Panc1 (cell line): ENCODE data around the gene GNAZ. TPM values are rescaled to one million over a fixed set of nuclear protein-coding genes. Genes with fewer than 3 reads are reported as not detected.

Experiments used
- ATAC-seq: fragments of 200-7000 bp; cut with Tn5 transposase; 2 replicates; pipeline ENCODE4 v1.9.1; 2020; ENCODE audit warnings: mild to moderate bottlenecking, moderate library complexity
- BruUV-seq: library from RNA; stranded (reverse); fragments of 400-500 nt; replicated peaks from 2 replicates; lab custom pipeline; 2021; lab: Mats Ljungman, UMichigan
- CTCF ChIA-PET: fragments of 300-600 bp; sonication (Branson Sonifier 250); formaldehyde crosslinking; loops from one replicate; lab custom pipeline; 2022; ENCODE audit warnings: antibody characterized with exemption; lab: Charles Lee
- POLR2A ChIA-PET: fragments of 300-600 bp; sonication (Branson Sonifier 250); formaldehyde crosslinking; loops from one replicate; lab custom pipeline; 2022; ENCODE audit warnings: antibody characterized with exemption; lab: Charles Lee
- DNase-seq: peaks from one replicate; pipeline ENCODE4 v3.0.0-alpha.2; 2010; ENCODE audit warnings: low read depth, low spot score
- H3K27ac ChIP-seq: 2 replicates; pipeline ENCODE4 v1.5.1; 2011; ENCODE audit warnings: mild to moderate bottlenecking, low read length, inconsistent platforms
- H3K27me3 ChIP-seq: fragments of 200-500 bp; sonication (Bioruptor generic); 2 replicates; pipeline ENCODE4 v1.6.0; 2014; ENCODE audit warnings: low read length, inconsistent platforms; ENCODE audit not compliant: control insufficient read depth, insufficient read depth
- H3K36me3 ChIP-seq: fragments of 200-500 bp; sonication (Bioruptor generic); 2 replicates; pipeline ENCODE4 v1.5.1; 2014; ENCODE audit warnings: inconsistent platforms, mild to moderate bottlenecking, low read length, moderate library complexity; ENCODE audit not compliant: control insufficient read depth, insufficient read depth
- H3K4me1 ChIP-seq: 2 replicates; pipeline ENCODE4 v1.5.1; 2011; ENCODE audit warnings: inconsistent platforms, mild to moderate bottlenecking, low read length, moderate library complexity; ENCODE audit not compliant: control insufficient read depth, insufficient read depth
- H3K4me3 ChIP-seq, 2 experiments: 2 replicates each; pipeline ENCODE4 v1.5.1; 2011 to 2012; ENCODE audit warnings: low read depth in 2 of 2, low read length in 2 of 2, mild to moderate bottlenecking in 2 of 2, inconsistent platforms in 1 of 2, moderate library complexity in 1 of 2
- H3K9me3 ChIP-seq: fragments of 200-500 bp; sonication (Bioruptor generic); 2 replicates; pipeline ENCODE4 v1.5.1; 2014; ENCODE audit warnings: low read depth, mild to moderate bottlenecking, inconsistent platforms, low read length, moderate library complexity; ENCODE audit not compliant: control insufficient read depth, insufficient read depth
- CTCF ChIP-seq: fragments of 450-650 bp; IDR thresholded peaks from 2 replicates; pipeline ENCODE4 v1.5.1; 2017; ENCODE audit warnings: mild to moderate bottlenecking
- POLR2AphosphoS5 ChIP-seq: IDR thresholded peaks from 2 replicates; pipeline ENCODE4 v1.6.1; 2012; ENCODE audit warnings: mild to moderate bottlenecking, low read depth, low read length, moderate library complexity
- SIN3A ChIP-seq: IDR thresholded peaks from 2 replicates; pipeline ENCODE4 v1.6.1; 2012; ENCODE audit warnings: low read depth, mild to moderate bottlenecking, low read length, moderate library complexity, borderline replicate concordance; ENCODE audit not compliant: insufficient read depth
- TCF7L2 ChIP-seq: IDR thresholded peaks from 2 replicates; pipeline ENCODE4 v1.6.1; 2011; ENCODE audit warnings: mild to moderate bottlenecking, low read depth, low read length, inconsistent platforms
- in situ Hi-C: cut with HindIII; loops from 2 replicates; pipeline ENCODE4 v1.10.0; 2016; ENCODE audit warnings: low sequenced_read_pairs, low pct_unique_long_range_greater_than_20kb
- intact Hi-C: fragments of 100-400 bp; cut with micrococcal nuclease; formaldehyde crosslinking; loops from one replicate; pipeline ENCODE4 v1.10.0; 2022; ENCODE audit not compliant: unreplicated experiment
- total RNA-seq: library from RNA; stranded (reverse); gene quantifications from one replicate; pipeline ENCODE4 v1.2.1, GENCODE V29; 2021; ENCODE audit not compliant: unreplicated experiment
- TF ChIP-seq, protein P1 (sequence below), 2 experiments: IDR thresholded peaks; 2 replicates each; pipeline ENCODE4 v1.6.1; 2011 to 2012; ENCODE audit warnings: low read depth in 2 of 2, control low read depth in 1 of 2, low read length in 1 of 2, mild to moderate bottlenecking in 1 of 2, moderate library complexity in 1 of 2; ENCODE audit not compliant: insufficient read depth in 1 of 2

GNAZ gene
- total RNA-seq, 1 experiment from 2014 or later, result 11.9 TPM

- TF ChIP-seq POLR2AphosphoS5, result no peak
- TF ChIP-seq CTCF, result no peak
- TF ChIP-seq TCF7L2, result no peak
- TF ChIP-seq, protein P1, sequence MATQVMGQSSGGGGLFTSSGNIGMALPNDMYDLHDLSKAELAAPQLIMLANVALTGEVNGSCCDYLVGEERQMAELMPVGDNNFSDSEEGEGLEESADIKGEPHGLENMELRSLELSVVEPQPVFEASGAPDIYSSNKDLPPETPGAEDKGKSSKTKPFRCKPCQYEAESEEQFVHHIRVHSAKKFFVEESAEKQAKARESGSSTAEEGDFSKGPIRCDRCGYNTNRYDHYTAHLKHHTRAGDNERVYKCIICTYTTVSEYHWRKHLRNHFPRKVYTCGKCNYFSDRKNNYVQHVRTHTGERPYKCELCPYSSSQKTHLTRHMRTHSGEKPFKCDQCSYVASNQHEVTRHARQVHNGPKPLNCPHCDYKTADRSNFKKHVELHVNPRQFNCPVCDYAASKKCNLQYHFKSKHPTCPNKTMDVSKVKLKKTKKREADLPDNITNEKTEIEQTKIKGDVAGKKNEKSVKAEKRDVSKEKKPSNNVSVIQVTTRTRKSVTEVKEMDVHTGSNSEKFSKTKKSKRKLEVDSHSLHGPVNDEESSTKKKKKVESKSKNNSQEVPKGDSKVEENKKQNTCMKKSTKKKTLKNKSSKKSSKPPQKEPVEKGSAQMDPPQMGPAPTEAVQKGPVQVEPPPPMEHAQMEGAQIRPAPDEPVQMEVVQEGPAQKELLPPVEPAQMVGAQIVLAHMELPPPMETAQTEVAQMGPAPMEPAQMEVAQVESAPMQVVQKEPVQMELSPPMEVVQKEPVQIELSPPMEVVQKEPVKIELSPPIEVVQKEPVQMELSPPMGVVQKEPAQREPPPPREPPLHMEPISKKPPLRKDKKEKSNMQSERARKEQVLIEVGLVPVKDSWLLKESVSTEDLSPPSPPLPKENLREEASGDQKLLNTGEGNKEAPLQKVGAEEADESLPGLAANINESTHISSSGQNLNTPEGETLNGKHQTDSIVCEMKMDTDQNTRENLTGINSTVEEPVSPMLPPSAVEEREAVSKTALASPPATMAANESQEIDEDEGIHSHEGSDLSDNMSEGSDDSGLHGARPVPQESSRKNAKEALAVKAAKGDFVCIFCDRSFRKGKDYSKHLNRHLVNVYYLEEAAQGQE (IDR thresholded peaks at IDR 0.05; ENCODE audit: insufficient read depth in 1 of 2, low read depth in 2 of 2, low read length in 1 of 2), result no peak
- TF ChIP-seq SIN3A, result no peak
- BruUV-seq, result no TSS peak
- ATAC-seq, result no peak
- Histone ChIP-seq H3K4me1 (no peaks in the 10 kb centered on the region), H3K4me3 (no peak overlapping the region), H3K9me3 (no peaks in the 10 kb centered on the region), H3K27me3 (no peaks in the 10 kb centered on the region), H3K27ac (no peak overlapping the region), H3K36me3 (no peaks in the 10 kb centered on the region)
- POLR2A ChIA-PET, result no interaction called here
- in situ Hi-C loops, result no loop called here
- no peak for DNase-seq
- intact Hi-C loops, result no loop called here
- CTCF ChIA-PET, result no interaction called here
Observed at GRCh38 chr22:23079240-23079768, 9.0 kb downstream of the GNAZ start.

DNA sequence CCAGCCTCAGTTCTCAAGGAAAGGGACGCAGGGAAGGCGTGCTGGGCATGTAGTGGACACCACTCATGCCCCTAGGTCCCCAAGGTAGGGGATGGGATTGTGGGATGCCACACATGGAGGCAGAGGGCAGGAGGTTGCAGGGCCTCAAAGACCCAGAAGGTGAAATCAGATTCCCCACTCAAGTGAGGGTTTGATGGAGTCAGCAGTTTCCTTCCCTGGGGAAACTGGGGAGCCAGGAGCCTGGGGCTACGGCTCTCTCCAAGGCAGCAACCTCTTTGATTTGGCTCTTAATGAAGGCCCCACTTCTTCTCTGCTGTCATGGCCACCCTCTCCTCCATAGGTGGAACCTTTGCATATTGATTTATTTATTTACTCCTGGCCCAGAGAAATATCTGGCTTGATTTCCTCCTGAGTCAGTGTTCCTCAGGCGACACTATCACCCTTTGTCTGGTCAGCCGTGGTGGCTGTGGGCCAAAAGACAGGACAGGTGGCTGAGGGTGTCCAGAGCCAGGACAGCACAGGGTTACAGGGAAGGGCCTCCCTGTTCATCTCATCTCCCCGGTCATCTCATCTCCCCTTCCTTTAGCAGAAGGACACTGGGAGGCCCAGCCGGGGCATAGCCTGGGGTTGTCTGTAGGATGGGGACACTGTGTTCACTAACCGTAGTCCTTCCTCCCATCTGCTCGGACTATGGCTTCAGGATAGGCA, 9.6 kb downstream of the GNAZ start:
- Histone ChIP-seq H3K36me3 (no peaks in the 10 kb centered on the region), H3K27ac (no peak overlapping the region), H3K4me1 (no peaks in the 10 kb centered on the region), H3K9me3 (no peaks in the 10 kb centered on the region), H3K27me3 (no peaks in the 10 kb centered on the region), H3K4me3 (no peak overlapping the region)
- DNase-seq, result no peak
- BruUV-seq, result no TSS peak
- no peak for TF ChIP-seq POLR2AphosphoS5
- TF ChIP-seq SIN3A, result no peak
- TF ChIP-seq, protein P1 (IDR thresholded peaks at IDR 0.05; ENCODE audit: insufficient read depth in 1 of 2, low read depth in 2 of 2, low read length in 1 of 2), result no peak
- TF ChIP-seq CTCF, result no peak
- in situ Hi-C loops, result no loop called here
- ChIA-PET POLR2A (no interaction called here), CTCF (no interaction called here)
- intact Hi-C loops, result no loop called here
- ATAC-seq, result no peak
